Activated CD8-positive, alpha-beta memory T cell treated with anti-CD3 and anti-CD28 coated beads, Interleukin-2, amount 50 U/mL, for 24 hours (primary cell): ENCODE measurements around the gene LDHD.

Experiments used
- DNase-seq: peaks from one replicate; pipeline ENCODE4 v3.0.0-alpha.2; 2020; ENCODE audit errors: extremely low read depth

Gene LDHD

DNA sequence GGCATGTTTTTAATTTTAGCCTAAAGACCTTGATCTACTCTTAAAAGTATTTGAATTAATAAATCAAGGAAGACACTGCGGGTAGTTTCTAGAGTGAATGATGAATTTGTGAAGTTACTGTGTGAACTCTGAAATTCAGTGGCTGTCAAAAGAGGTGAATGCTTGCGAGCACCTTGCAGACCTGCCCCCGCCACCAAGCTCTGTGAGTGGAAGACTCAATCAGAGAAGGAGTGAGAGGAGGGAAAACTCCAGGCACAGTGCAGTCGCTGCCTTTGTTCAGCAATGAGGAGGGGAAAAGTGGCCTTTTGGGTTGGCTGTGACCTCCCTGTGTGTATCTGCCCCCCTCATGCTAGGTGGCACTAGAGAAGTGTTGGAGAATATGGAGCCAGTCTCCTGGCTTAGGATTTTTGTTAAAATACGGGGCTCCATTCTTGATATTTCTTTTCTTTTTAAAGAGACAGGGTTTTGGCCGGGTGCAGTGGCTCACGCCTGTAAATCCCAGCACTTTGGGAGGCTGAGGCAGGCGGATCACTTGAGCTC, 53.0 kb downstream of the LDHD start:
- no peak for DNase-seq

- DNase-seq, result no peak
These were observed 53.6 kb downstream of the LDHD start for GRCh38 chr16:75062976-75063346.

- no peak for DNase-seq
These were observed 54.2 kb downstream of the LDHD start for GRCh38 chr16:75062135-75062975.
